ENCODE data around the gene PGRMC2.

PGRMC2 gene

DNA sequence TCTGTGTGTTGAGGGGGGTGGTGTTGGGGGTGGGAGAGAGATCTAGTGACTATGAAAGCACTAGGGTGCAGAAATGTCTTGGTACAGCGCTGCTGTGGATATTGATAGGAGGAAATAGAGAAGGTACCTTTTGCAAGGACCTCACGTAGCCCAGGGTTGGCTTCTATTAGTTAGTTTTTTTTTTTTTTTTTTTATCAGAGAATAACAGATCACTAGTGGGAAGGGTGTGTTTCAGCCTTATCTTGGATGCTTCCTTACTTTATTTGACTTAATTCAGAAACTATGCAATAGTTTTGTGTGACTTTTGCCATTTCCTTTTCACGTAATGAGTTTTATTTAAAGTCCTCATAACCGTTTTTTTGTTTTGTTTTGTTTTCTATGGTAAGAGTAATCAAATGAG is 16.4 kb upstream of the PGRMC2 start:
- in situ Hi-C loops (cut with HindIII; ENCODE audit: low sequenced_read_pairs), result no loop called here
- no peak for DNase-seq (ENCODE audit: low read depth)

DNA sequence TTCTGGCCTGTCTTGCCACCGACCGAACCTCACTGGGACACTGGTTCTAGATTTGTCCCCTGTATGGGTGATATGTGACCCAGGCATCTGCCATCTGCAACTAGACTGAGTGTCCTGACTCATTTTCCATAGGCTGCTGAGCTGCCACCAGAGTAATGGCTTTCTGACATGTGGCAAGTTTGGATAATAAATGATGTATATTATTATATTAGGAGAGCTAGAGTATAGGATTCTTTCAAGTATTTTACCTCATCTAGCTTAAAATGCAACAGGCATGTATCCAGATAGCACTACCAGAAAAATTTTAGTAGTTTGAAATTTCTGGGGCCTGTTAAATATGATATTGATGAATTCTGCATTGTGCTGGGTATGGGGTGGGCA is 15.8 kb upstream of the PGRMC2 start:
- DNase-seq (ENCODE audit: low read depth), result no peak
- no peak overlapping the region for H3K4me3 ChIP-seq (ENCODE audit: low read depth, low read length)
- in situ Hi-C loops (cut with HindIII; ENCODE audit: low sequenced_read_pairs), result no loop called here
- TF ChIP-seq CTCF (IDR thresholded peaks at IDR 0.05; ENCODE audit: low read depth, low read length, missing control alignments), result no peak

More for the DNA sequence above, 16.4 kb upstream of the PGRMC2 start:
- TF ChIP-seq CTCF (IDR thresholded peaks at IDR 0.05; ENCODE audit: low read depth, low read length, missing control alignments), result no peak
- H3K4me3 ChIP-seq (ENCODE audit: low read depth, low read length), result no peak overlapping the region

DNA sequence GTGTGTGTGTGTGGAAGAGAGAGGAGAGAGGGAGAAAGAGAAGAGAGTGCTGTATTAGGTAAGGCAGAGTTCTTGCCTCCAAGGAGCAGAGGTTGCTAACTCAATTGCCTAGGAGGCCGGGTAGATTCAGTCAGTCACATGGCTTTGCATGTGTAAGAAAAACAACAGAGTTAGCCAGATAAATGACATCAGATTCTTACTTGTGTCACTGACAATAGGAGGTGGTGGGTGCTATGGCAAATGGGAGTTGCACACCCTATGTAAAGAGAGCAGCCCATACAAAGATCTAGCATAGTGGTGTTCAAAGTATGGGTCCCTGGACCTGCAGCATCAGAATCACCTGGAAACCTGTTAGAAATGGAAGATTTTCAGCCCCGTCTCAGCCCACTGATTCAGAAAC is 14.4 kb upstream of the PGRMC2 start:
- in situ Hi-C loops (cut with HindIII; ENCODE audit: low sequenced_read_pairs), result no loop called here
- no peak for TF ChIP-seq CTCF (IDR thresholded peaks at IDR 0.05; ENCODE audit: low read depth, low read length, missing control alignments)
- H3K4me3 ChIP-seq (ENCODE audit: low read depth, low read length), result no peak overlapping the region
- no peak for DNase-seq (ENCODE audit: low read depth)

DNA sequence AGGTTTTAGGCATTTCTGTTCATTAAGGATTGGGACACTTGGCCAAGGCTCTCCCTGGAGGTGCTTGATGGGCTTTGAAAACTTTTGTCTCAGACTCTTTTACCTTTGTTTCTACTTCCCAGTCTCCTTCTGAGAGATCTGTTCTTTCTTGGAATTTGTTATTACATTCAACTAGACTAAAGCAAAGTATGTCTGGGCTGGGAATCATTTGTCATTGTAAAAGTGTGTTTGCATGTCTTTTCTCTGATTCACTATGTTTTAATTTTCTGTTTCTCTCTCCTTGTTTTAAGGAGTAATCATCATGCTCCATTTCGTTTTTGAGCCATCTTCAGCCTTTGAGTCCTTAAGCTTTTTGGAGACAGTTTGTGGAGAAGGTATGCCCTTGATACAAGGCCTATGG is 12.2 kb upstream of the PGRMC2 start:
- TF ChIP-seq CTCF (IDR thresholded peaks at IDR 0.05; ENCODE audit: low read depth, low read length, missing control alignments), result no peak
- no peak for DNase-seq (ENCODE audit: low read depth)

GRCh38 chr4:128298852-128299251 is 11.2 kb upstream of the PGRMC2 start:
- DNase-seq (ENCODE audit: low read depth), result no peak
- H3K4me3 ChIP-seq (ENCODE audit: low read depth, low read length), result no peak overlapping the region
- in situ Hi-C loops (cut with HindIII; ENCODE audit: low sequenced_read_pairs), result no loop called here
- TF ChIP-seq CTCF (IDR thresholded peaks at IDR 0.05; ENCODE audit: low read depth, low read length, missing control alignments), result no peak

More for the DNA sequence above, 12.2 kb upstream of the PGRMC2 start:
- in situ Hi-C loops (cut with HindIII; ENCODE audit: low sequenced_read_pairs), result no loop called here
- no peak overlapping the region for H3K4me3 ChIP-seq (ENCODE audit: low read depth, low read length)

DNA sequence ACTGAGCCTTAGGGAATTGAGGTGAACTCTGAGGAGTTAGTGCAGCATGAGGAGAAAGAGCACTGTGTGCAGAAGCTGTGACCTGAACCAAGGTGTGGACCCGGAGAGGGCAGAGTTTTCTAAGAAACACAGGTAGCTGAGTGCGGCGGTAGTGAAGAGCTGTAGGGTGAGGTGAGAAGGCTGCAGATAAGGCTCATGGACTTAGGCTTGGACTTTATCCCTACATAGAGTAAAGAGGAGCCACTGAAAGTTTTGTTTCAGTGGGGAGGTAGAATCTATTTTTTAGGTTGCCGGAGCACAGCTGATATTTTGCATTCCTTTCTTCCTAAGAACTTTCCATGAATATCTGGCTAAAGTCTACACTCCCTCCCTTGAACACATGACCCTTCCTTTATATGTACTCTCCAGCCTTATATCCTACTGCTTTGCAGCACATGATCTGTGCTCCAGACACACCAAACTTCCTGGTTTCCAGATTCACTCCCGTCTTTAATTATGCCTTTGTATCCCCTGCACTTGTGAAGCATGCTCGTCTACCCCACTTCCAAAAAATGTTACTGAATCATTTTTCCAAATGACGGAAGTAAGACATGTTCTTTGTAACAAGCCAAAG is 10.6 kb upstream of the PGRMC2 start:
- in situ Hi-C loops (cut with HindIII; ENCODE audit: low sequenced_read_pairs), result no loop called here
- DNase-seq (ENCODE audit: low read depth), result no peak
- no peak overlapping the region for H3K4me3 ChIP-seq (ENCODE audit: low read depth, low read length)
- no peak for TF ChIP-seq CTCF (IDR thresholded peaks at IDR 0.05; ENCODE audit: low read depth, low read length, missing control alignments)
